Psoas muscle (tissue), 8 donors: ENCODE measurements around the gene EXOC3L4. TPM values are rescaled to one million over a fixed set of nuclear protein-coding genes. Genes with fewer than 3 reads are reported as not detected.
A peak's percentile ranks its signal among the peaks of the same experiment; 100 is the strongest.

Experiments used
- ATAC-seq, 4 donors: fragments of 200-7000 bp; cut with Tn5 transposase; one replicate each; pipeline ENCODE4 v1.9.1; 2020; ENCODE audit warnings: moderate library complexity in 3 of 4, mild to moderate bottlenecking in 2 of 4
- DNase-seq, 2 donors: peaks; one replicate each; pipeline ENCODE4 v3.0.0-alpha.2; 2020
- H3K27ac ChIP-seq: fragments of 200-600 bp; one replicate; pipeline ENCODE4 v1.8.0; 2022
- H3K27me3 ChIP-seq, 3 donors: fragments of 200-600 bp in 1 of 3; one replicate each; pipeline versions ENCODE4 v1.6.1 to v1.8.0; 2013 to 2022; ENCODE audit warnings: low read length in 2 of 3, mild to moderate bottlenecking in 2 of 3, moderate library complexity in 1 of 3; ENCODE audit not compliant: insufficient read depth in 3 of 3
- H3K36me3 ChIP-seq, 2 donors: fragments of 200-600 bp in 1 of 2; one replicate each; pipeline versions ENCODE4 v1.6.1 to v1.8.0; 2013 to 2022; ENCODE audit warnings: low read depth in 1 of 2, mild to moderate bottlenecking in 1 of 2, moderate library complexity in 1 of 2; ENCODE audit not compliant: insufficient read depth in 1 of 2
- H3K4me1 ChIP-seq: fragments of 200-600 bp; one replicate; pipeline ENCODE4 v1.8.0; 2022
- H3K4me3 ChIP-seq: fragments of 200-600 bp; one replicate; pipeline ENCODE4 v1.8.0; 2022; ENCODE audit warnings: mild to moderate bottlenecking
- H3K9me3 ChIP-seq: fragments of 200-600 bp; one replicate; pipeline ENCODE4 v1.8.0; 2022
- WGBS, 3 donors: extraction: QIAGEN DNeasy Blood & Tissue Kit; methylation state at CpG; one replicate each; pipeline versions ENCODE4 v1.1.6 to v1.1.7; 2013; 5-methylcytosine and 5-hydroxymethylcytosine counted together
- intact Hi-C, 2 donors: fragments of 100-400 bp; cut with DNase I; formaldehyde crosslinking; loops; one replicate each; pipeline versions ENCODE4 v1.11.0 to v1.14.2; 2022
- polyA plus RNA-seq, 3 donors: library from polyadenylated mRNA; stranded (reverse); fragments of 200-250 nt; gene quantifications; one replicate each; pipeline ENCODE4 v1.2.3, GENCODE V29; 2013
- total RNA-seq, 4 donors: library from RNA; stranded (reverse); fragmentation: NEBNext Ultra II Directional in 2 of 4; extraction: Animal tissue kit (Norgen Biotek cat#: 25700) in 2 of 4; gene quantifications; one replicate each; pipeline versions ENCODE4 v1.2.1 to v1.2.4, GENCODE V29; 2021 to 2023
- TF ChIP-seq, protein P1 (sequence below): fragments of 200-600 bp; IDR thresholded peaks from one replicate; pipeline ENCODE4 v1.8.0; 2022; ENCODE audit warnings: antibody characterized with exemption
- donor health status: healthy with polysubstance abuse.
- donor health status: DM: no; HTN: no; CAD: no; lungs with moderate emphysema.
- donor health status: Bipolar disorder and iron deficiency.
- donor health status: healthy.
- donor health status: DM: yes; HTN: yes; CAD: no.
- donor health status: DM: no; HTN: no; CAD: no.
- donor health status: DM: no; HTN: no; CAD: no.
- donor health status: DM: yes; HTN: yes; CAD: no.

Gene EXOC3L4
- total and polyA plus RNA-seq, 7 donors, result 0.12 to 0.33 (median 0.27) TPM; not detected in 3

GRCh38 chr14:103126873-103127304 is 32.4 kb downstream of the EXOC3L4 start:
- ATAC-seq (peak; percentile 45 to 67 (median 62)), DNase-seq (peak; percentile 60 to 85)
- peaks cover 0 to 28% of the 10 kb centered on the region in 2 donors for H3K36me3 ChIP-seq
- intact Hi-C loops, result no loop called here
- TF ChIP-seq, protein P1, sequence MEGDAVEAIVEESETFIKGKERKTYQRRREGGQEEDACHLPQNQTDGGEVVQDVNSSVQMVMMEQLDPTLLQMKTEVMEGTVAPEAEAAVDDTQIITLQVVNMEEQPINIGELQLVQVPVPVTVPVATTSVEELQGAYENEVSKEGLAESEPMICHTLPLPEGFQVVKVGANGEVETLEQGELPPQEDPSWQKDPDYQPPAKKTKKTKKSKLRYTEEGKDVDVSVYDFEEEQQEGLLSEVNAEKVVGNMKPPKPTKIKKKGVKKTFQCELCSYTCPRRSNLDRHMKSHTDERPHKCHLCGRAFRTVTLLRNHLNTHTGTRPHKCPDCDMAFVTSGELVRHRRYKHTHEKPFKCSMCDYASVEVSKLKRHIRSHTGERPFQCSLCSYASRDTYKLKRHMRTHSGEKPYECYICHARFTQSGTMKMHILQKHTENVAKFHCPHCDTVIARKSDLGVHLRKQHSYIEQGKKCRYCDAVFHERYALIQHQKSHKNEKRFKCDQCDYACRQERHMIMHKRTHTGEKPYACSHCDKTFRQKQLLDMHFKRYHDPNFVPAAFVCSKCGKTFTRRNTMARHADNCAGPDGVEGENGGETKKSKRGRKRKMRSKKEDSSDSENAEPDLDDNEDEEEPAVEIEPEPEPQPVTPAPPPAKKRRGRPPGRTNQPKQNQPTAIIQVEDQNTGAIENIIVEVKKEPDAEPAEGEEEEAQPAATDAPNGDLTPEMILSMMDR, result peak; percentile 40
- WGBS, 3 donors, result 21 to 49% (median 23%) methylated on average over 27 to 62 of the region's 62 CpGs
- no peaks in the 10 kb centered on the region for H3K9me3 ChIP-seq
- H3K4me1 ChIP-seq, result peaks cover 45% of the 10 kb centered on the region
- no peaks in the 10 kb centered on the region for H3K27me3 ChIP-seq
- H3K27ac ChIP-seq, result peak overlapping the region; percentile 63
- peak overlapping the region; percentile 79 for H3K4me3 ChIP-seq

GRCh38 chr14:103127356-103127755 is 32.8 kb downstream of the EXOC3L4 start:
- Histone ChIP-seq H3K36me3 (peaks cover 0 to 32% of the 10 kb centered on the region in 2 donors), H3K4me3 (peak overlapping the region; percentile 45), H3K4me1 (peaks cover 43% of the 10 kb centered on the region), H3K9me3 (no peaks in the 10 kb centered on the region), H3K27ac (peak overlapping the region; percentile 75), H3K27me3 (no peaks in the 10 kb centered on the region)
- TF ChIP-seq, protein P1, result no peak
- DNase-seq (no peak), ATAC-seq (no peak)
- intact Hi-C loops, result no loop called here
- WGBS, 3 donors, result 52 to 71% (median 59%) methylated on average over 26 to 39 of the region's 39 CpGs

- no peak for ATAC-seq
- intact Hi-C loops, result no loop called here
- WGBS, 3 donors, result 79 to 86% (median 81%) methylated on average over 16 of the region's 16 CpGs
- TF ChIP-seq, protein P1, result no peak
- H3K36me3 ChIP-seq, result peaks cover 1 to 39% of the 10 kb centered on the region in 2 donors
- H3K27me3 ChIP-seq, result no peaks in the 10 kb centered on the region
- peak overlapping the region; percentile 45 for H3K4me3 ChIP-seq
- H3K4me1 ChIP-seq, result peaks cover 37% of the 10 kb centered on the region
- peak in 1 of 2 donors; percentile 43 for DNase-seq
- H3K27ac ChIP-seq, result peak overlapping the region; percentile 75
- no peaks in the 10 kb centered on the region for H3K9me3 ChIP-seq
Observed at GRCh38 chr14:103127861-103128598, 33.5 kb downstream of the EXOC3L4 start.

- Histone ChIP-seq H3K9me3 (no peaks in the 10 kb centered on the region), H3K4me1 (peaks cover 37% of the 10 kb centered on the region), H3K36me3 (peaks cover 3 to 46% of the 10 kb centered on the region in 2 donors), H3K27ac (peak overlapping the region; percentile 75), H3K27me3 (no peaks in the 10 kb centered on the region), H3K4me3 (no peak overlapping the region)
- intact Hi-C loops, result no loop called here
- 32 to 47% (median 44%) methylated on average over 13 of the region's 13 CpGs for WGBS, 3 donors
- DNase-seq (peak in 1 of 2 donors; percentile 62), ATAC-seq (peak; percentile 23 to 72 (median 54))
- TF ChIP-seq, protein P1, result no peak
Observed at GRCh38 chr14:103128631-103129300, 34.2 kb downstream of the EXOC3L4 start.
